Glutamatergic neuron (in vitro differentiated cells): ENCODE data around the gene TCERG1L. TPM values are rescaled to one million over a fixed set of nuclear protein-coding genes. Genes with fewer than 3 reads are reported as not detected.

Experiments
- DNase-seq: peaks from one replicate; pipeline ENCODE4 v3.0.0; 2022
- H3K27ac Mint-ChIP-seq: one replicate; pipeline ENCODE4 v1.8.0; 2020; ENCODE audit warnings: mild to moderate bottlenecking, mixed read lengths, inconsistent platforms; ENCODE audit not compliant: unreplicated experiment
- H3K27me3 Mint-ChIP-seq: one replicate; pipeline ENCODE4 v1.8.0; 2020; ENCODE audit warnings: mild to moderate bottlenecking, moderate library complexity, mixed read lengths, inconsistent platforms; ENCODE audit not compliant: unreplicated experiment
- H3K36me3 Mint-ChIP-seq: one replicate; pipeline ENCODE4 v1.8.0; 2020; ENCODE audit warnings: mild to moderate bottlenecking, mixed read lengths, inconsistent platforms; ENCODE audit not compliant: unreplicated experiment
- H3K4me1 Mint-ChIP-seq: one replicate; pipeline ENCODE4 v1.8.0; 2020; ENCODE audit warnings: mild to moderate bottlenecking, low read depth, mixed read lengths, inconsistent platforms; ENCODE audit not compliant: unreplicated experiment
- H3K4me3 Mint-ChIP-seq: one replicate; pipeline ENCODE4 v1.8.0; 2020; ENCODE audit warnings: mild to moderate bottlenecking, mixed read lengths, inconsistent platforms; ENCODE audit not compliant: unreplicated experiment
- H3K9me3 Mint-ChIP-seq: one replicate; pipeline ENCODE4 v1.8.0; 2020; ENCODE audit warnings: mild to moderate bottlenecking, moderate library complexity, mixed read lengths, inconsistent platforms; ENCODE audit not compliant: unreplicated experiment
- CTCF ChIP-seq: fragments of 200-600 bp; sonication (generic); IDR thresholded peaks from one replicate; pipeline ENCODE4 v1.5.0; 2021; ENCODE audit not compliant: partially characterized antibody, unreplicated experiment
- total RNA-seq: library from RNA; stranded (reverse); fragmentation: NEBNext Ultra II Directional; extraction: Animal tissue kit (Norgen Biotek cat#: 25700); gene quantifications from one replicate; pipeline ENCODE4 v1.2.1, GENCODE V29; 2021; ENCODE audit not compliant: unreplicated experiment

Gene TCERG1L
- total RNA-seq, 1 donor from 2014 or later = 2.2 TPM

DNA sequence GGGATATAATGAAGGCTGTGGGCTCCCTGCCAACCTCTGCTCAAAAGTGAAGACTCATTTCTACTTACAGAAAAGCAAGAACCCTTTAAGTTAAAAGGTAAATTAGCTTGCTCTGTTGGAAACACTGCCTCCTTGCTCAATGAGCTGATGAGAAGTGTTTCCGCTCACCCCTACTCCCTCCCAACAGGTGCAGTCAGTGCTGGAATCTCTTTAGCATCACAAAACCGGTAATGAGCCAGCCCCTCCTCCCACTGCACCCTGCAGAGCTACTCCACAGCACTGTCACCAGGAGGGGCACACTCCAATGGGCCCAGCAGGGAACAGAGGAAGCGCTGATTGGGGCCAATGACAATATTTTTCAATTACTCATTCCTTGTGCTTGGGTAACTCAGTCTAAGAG is 262.5 kb downstream of the TCERG1L start:
- no peak for TF ChIP-seq CTCF
- H3K27me3 Mint-ChIP-seq = peaks cover 5% of the 10 kb centered on the region
- peaks cover 7% of the 10 kb centered on the region for H3K9me3 Mint-ChIP-seq
- H3K4me3 Mint-ChIP-seq = no peak overlapping the region
- no peaks in the 10 kb centered on the region for H3K4me1 Mint-ChIP-seq
- H3K27ac Mint-ChIP-seq = no peak overlapping the region
- H3K36me3 Mint-ChIP-seq = peaks cover 9% of the 10 kb centered on the region
- DNase-seq = no peak

DNA sequence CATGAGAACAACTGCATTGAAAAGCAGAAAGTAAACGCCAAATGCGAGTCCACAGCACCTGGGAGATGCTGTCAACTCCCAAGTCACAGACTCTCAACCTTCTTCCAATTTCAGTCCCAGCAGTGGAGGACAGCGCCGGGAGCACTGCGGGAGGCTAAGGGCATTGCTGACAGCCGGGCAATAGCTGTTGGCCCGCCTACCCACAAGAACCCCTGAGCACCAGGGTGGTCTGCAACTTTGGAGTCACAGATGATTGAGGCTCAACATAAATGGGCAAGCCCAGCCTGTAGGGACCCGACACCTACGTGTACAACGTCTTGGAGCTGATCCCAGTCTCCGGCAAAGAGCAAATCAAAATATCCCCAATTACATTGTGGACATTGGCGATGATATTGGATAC is 262.9 kb downstream of the TCERG1L start:
- Mint-ChIP-seq H3K36me3 (peaks cover 9% of the 10 kb centered on the region), H3K4me3 (no peak overlapping the region), H3K4me1 (no peaks in the 10 kb centered on the region), H3K27ac (no peak overlapping the region), H3K27me3 (peaks cover 5% of the 10 kb centered on the region), H3K9me3 (peaks cover 7% of the 10 kb centered on the region)
- no peak for DNase-seq
- TF ChIP-seq CTCF = no peak

- Mint-ChIP-seq H3K4me3 (no peak overlapping the region), H3K27me3 (peaks cover 5% of the 10 kb centered on the region), H3K27ac (no peak overlapping the region), H3K4me1 (no peaks in the 10 kb centered on the region), H3K9me3 (peaks cover 7% of the 10 kb centered on the region), H3K36me3 (peaks cover 9% of the 10 kb centered on the region)
- no peak for TF ChIP-seq CTCF
- DNase-seq = no peak
These were observed 264.0 kb downstream of the TCERG1L start for GRCh38 chr10:131047501-131047900.

- no peak overlapping the region for H3K4me3 Mint-ChIP-seq
- H3K9me3 Mint-ChIP-seq = peaks cover 7% of the 10 kb centered on the region
- H3K27me3 Mint-ChIP-seq = peaks cover 7% of the 10 kb centered on the region
- H3K36me3 Mint-ChIP-seq = peaks cover 8% of the 10 kb centered on the region
- no peak overlapping the region for H3K27ac Mint-ChIP-seq
- TF ChIP-seq CTCF = no peak
- H3K4me1 Mint-ChIP-seq = no peaks in the 10 kb centered on the region
- no peak for DNase-seq
These were observed 265.3 kb downstream of the TCERG1L start for GRCh38 chr10:131046194-131046593.

DNA sequence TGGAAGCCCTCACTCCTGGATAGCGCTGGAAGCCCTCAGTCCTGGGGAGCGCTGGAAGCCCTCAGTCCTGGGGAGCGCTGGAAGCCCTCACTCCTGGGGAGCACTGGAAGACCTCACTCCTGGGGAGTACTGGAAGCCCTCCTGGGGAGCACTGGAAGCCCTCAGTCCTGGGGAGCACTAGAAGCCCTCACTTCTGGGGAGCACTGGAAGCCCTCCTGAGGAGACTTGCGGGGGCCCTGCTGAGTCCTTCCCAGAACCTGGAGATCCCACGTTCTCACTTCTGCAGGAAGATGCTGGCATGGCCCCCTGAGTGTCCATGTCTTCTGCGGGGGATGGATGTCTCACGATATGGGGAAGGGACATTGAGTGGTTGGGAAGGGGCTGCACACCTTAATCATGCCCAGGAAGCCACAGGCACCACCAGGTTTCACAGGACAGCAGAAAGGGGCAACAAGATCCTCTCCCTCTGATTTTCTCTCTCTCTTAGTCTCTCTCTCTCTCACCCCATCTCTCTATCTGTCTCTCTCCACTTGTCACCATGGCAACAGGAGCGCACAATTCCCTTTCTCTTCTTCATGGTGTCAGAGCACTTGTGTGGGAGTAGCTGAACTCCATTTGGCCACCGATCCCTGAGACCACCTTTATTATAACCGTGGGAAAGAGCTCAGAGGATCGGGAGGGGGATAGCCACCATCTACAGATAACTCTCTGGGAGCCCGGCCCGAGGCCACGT is 267.0 kb downstream of the TCERG1L start:
- Mint-ChIP-seq H3K4me1 (no peaks in the 10 kb centered on the region), H3K27ac (no peak overlapping the region), H3K36me3 (peaks cover 15% of the 10 kb centered on the region), H3K4me3 (no peak overlapping the region), H3K9me3 (peaks cover 10% of the 10 kb centered on the region), H3K27me3 (peaks cover 7% of the 10 kb centered on the region)
- TF ChIP-seq CTCF = no peak
- DNase-seq = no peak
